Parathyroid adenoma (tissue), 2 donors: ENCODE measurements around the gene KEL.

Experiments used
- H2AFZ ChIP-seq: fragments of 300-600 bp; sonication (generic); one replicate; pipeline ENCODE4 v1.7.0; 2017; ENCODE audit warnings: antibody characterized with exemption, mild to moderate bottlenecking
- H3K27ac ChIP-seq: fragments of 300-600 bp; sonication (generic); one replicate; pipeline ENCODE4 v1.7.0; 2017
- H3K27me3 ChIP-seq: fragments of 300-600 bp; sonication (generic); one replicate; pipeline ENCODE4 v1.7.0; 2017; ENCODE audit warnings: low read length; ENCODE audit not compliant: control insufficient read depth, insufficient read depth
- H3K36me3 ChIP-seq: fragments of 300-600 bp; sonication (generic); one replicate; pipeline ENCODE4 v1.7.0; 2017; ENCODE audit warnings: low read length; ENCODE audit not compliant: control insufficient read depth, insufficient read depth
- H3K4me1 ChIP-seq: fragments of 300-600 bp; sonication (generic); one replicate; pipeline ENCODE4 v1.7.0; 2017; ENCODE audit warnings: control low read depth
- H3K4me2 ChIP-seq: fragments of 300-600 bp; sonication (generic); one replicate; pipeline ENCODE4 v1.7.0; 2017; ENCODE audit warnings: low read length
- H3K4me3 ChIP-seq: fragments of 300-600 bp; sonication (generic); one replicate; pipeline ENCODE4 v1.7.0; 2017; ENCODE audit warnings: low read depth, low read length
- H3K79me2 ChIP-seq: fragments of 300-600 bp; sonication (generic); one replicate; pipeline ENCODE4 v1.7.0; 2017; ENCODE audit warnings: control low read depth
- H3K9ac ChIP-seq: fragments of 300-600 bp; sonication (generic); one replicate; pipeline ENCODE4 v1.7.0; 2017; ENCODE audit warnings: mild to moderate bottlenecking
- H3K9me3 ChIP-seq: fragments of 300-600 bp; sonication (generic); one replicate; pipeline ENCODE4 v1.7.0; 2017; ENCODE audit warnings: low read length; ENCODE audit not compliant: control insufficient read depth
- CTCF ChIP-seq: fragments of 300-600 bp; sonication (generic); IDR thresholded peaks from one replicate; pipeline ENCODE4 v1.7.0; 2017; ENCODE audit warnings: antibody characterized with exemption, mild to moderate bottlenecking
- donor health status: primary hyperparathyroidism.

Gene KEL

GRCh38 chr7:142901426-142902259 is 60.5 kb downstream of the KEL start:
- no peak for TF ChIP-seq CTCF
- Histone ChIP-seq H3K9ac (no peak overlapping the region), H3K9me3 (no peaks in the 10 kb centered on the region), H3K79me2 (no peaks in the 10 kb centered on the region), H3K4me1 (no peaks in the 10 kb centered on the region), H3K27ac (no peak overlapping the region), H2AFZ (no peak overlapping the region), H3K4me3 (no peak overlapping the region), H3K36me3 (no peaks in the 10 kb centered on the region), H3K4me2 (no peak overlapping the region), H3K27me3 (no peaks in the 10 kb centered on the region)

DNA sequence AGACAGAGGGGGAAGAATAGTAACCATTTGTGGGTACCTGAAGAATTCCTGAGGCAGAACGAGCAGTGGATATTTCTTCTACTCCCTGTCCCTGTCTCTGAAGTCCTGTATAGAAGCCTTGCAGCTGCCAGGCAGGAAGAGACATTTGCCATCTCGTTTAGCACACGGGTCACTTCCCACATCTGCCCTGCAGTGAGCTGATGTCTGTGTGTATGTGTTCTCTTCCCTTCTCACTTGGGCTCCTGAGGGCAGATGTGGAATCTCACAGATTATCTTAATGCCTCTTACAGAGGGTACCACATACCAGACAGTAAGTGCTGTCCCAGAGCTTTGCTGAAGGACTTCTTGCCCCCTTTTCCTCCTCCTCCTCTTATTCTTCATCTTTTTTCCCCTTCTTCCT is 62.5 kb downstream of the KEL start:
- Histone ChIP-seq H3K9ac (no peak overlapping the region), H3K9me3 (no peaks in the 10 kb centered on the region), H3K4me1 (no peaks in the 10 kb centered on the region), H3K27ac (no peak overlapping the region), H3K79me2 (no peaks in the 10 kb centered on the region), H3K27me3 (no peaks in the 10 kb centered on the region), H3K4me3 (no peak overlapping the region), H3K36me3 (no peaks in the 10 kb centered on the region), H2AFZ (no peak overlapping the region), H3K4me2 (no peak overlapping the region)
- no peak for TF ChIP-seq CTCF

GRCh38 chr7:142898377-142899170 is 63.6 kb downstream of the KEL start:
- no peaks in the 10 kb centered on the region for H3K9me3 ChIP-seq
- no peak for TF ChIP-seq CTCF
- H3K4me2 ChIP-seq: no peak overlapping the region
- no peak overlapping the region for H3K27ac ChIP-seq
- H3K79me2 ChIP-seq: no peaks in the 10 kb centered on the region
- no peak overlapping the region for H3K9ac ChIP-seq
- H3K27me3 ChIP-seq: no peaks in the 10 kb centered on the region
- no peak overlapping the region for H2AFZ ChIP-seq
- H3K4me1 ChIP-seq: no peaks in the 10 kb centered on the region
- no peak overlapping the region for H3K4me3 ChIP-seq
- no peaks in the 10 kb centered on the region for H3K36me3 ChIP-seq

DNA sequence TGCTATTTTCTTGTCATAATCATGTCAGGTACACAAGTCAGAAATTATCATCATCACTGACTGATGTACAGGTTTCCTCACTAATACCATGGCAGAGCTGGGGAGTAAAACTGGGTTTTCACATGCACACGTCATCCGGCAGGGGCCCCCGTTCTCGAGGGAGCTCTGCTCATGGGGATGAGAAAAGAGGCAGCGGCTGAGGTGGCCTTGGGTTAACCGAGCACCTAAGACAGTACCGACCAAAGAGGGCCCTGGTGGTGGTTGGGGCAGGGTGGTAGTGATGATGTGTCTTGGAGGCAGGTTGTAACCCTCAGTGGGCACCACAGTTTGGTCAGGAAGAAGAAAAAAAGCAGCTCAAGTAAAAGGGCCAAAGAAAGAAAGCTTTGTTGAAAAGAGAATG is 64.5 kb downstream of the KEL start:
- Histone ChIP-seq H3K79me2 (no peaks in the 10 kb centered on the region), H2AFZ (no peak overlapping the region), H3K27ac (no peak overlapping the region), H3K36me3 (no peaks in the 10 kb centered on the region), H3K9me3 (no peaks in the 10 kb centered on the region), H3K9ac (no peak overlapping the region), H3K4me3 (no peak overlapping the region), H3K4me2 (no peak overlapping the region), H3K4me1 (no peaks in the 10 kb centered on the region), H3K27me3 (no peaks in the 10 kb centered on the region)
- TF ChIP-seq CTCF: no peak
